ENCODE results near the gene CADM4.
"Not testable (repeated sequence)": the region's sequence is repeated elsewhere in the genome, so short reads cannot be mapped to it uniquely, and the experiment has no call there.

Gene CADM4

GRCh38 chr19:43639519-43640423 is at the start of gene CADM4:
TSS of gene CADM4 (minus strand) at chr19:43639850. CDS start at chr19:43639790, 60 bp downstream.
- DNase-seq = peak; percentile 61

- DNase-seq = no peak
Observed at GRCh38 chr19:43688059-43688701, 48.5 kb upstream of the CADM4 start.

GRCh38 chr19:43687660-43687997 is 48.0 kb upstream of the CADM4 start:
- DNase-seq = no peak

- no peak for DNase-seq
Observed at GRCh38 chr19:43684326-43684725, 44.7 kb upstream of the CADM4 start.

GRCh38 chr19:43683905-43684304 is 44.3 kb upstream of the CADM4 start:
- DNase-seq = no peak

GRCh38 chr19:43682824-43683661 is 43.4 kb upstream of the CADM4 start:
- DNase-seq = no peak

- DNase-seq = not testable (repeated sequence)
Observed at GRCh38 chr19:43682269-43682668, 42.6 kb upstream of the CADM4 start.

- DNase-seq = no peak
Observed at GRCh38 chr19:43681821-43682220, 42.2 kb upstream of the CADM4 start.

- no peak for DNase-seq
Observed at GRCh38 chr19:43678512-43679261, 39.0 kb upstream of the CADM4 start.

GRCh38 chr19:43675906-43676305 is 36.3 kb upstream of the CADM4 start:
- DNase-seq = no peak

GRCh38 chr19:43675269-43675879 is 35.7 kb upstream of the CADM4 start:
- no peak for DNase-seq

GRCh38 chr19:43674596-43674995 is 34.9 kb upstream of the CADM4 start:
- DNase-seq = no peak

- no peak for DNase-seq
Observed at GRCh38 chr19:43674183-43674582, 34.5 kb upstream of the CADM4 start.

GRCh38 chr19:43673637-43674036 is 34.0 kb upstream of the CADM4 start:
- no peak for DNase-seq

- no peak for DNase-seq
Observed at GRCh38 chr19:43672061-43672679, 32.5 kb upstream of the CADM4 start.

- DNase-seq = peak; percentile 97
Observed at GRCh38 chr19:43668406-43669109, 28.9 kb upstream of the CADM4 start.

- DNase-seq = no peak
Observed at GRCh38 chr19:43667876-43668405, 28.3 kb upstream of the CADM4 start.

GRCh38 chr19:43667126-43667875 is 27.7 kb upstream of the CADM4 start:
- no peak for DNase-seq

- peak; percentile 70 for DNase-seq
Observed at GRCh38 chr19:43664018-43664417, 24.4 kb upstream of the CADM4 start.

GRCh38 chr19:43662487-43662886 is 22.8 kb upstream of the CADM4 start:
- no peak for DNase-seq

All from CD4-positive, alpha-beta T cell treated with Interleukin-12 subunit alpha and Interleukin-12 subunit beta, for 1 hour (primary cell).